SK-N-SH (cell line): ENCODE data around the gene GAS2L1. TPM values are rescaled to one million over a fixed set of nuclear protein-coding genes. Genes with fewer than 3 reads are reported as not detected.

Source experiments
- CTCF ChIA-PET: fragments of 300-600, 350-600 bp; formaldehyde crosslinking; extraction: SDS; loops from one replicate; lab custom pipeline; 2021; lab: Yijun Ruan, JAX
- POLR2A ChIA-PET: fragments of 350-600 bp; sonication (Branson Sonifier 250); formaldehyde crosslinking; extraction: SDS; loops from one replicate; lab custom pipeline; 2020; ENCODE audit warnings: antibody characterized with exemption, inconsistent platforms; lab: Yijun Ruan, JAX
- DNase-seq: peaks from one replicate; pipeline ENCODE4 v3.0.0; 2012
- H2AFZ ChIP-seq: fragments of 200-600 bp; sonication (generic); 2 replicates; pipeline ENCODE4 v1.8.1; 2016; ENCODE audit warnings: antibody characterized with exemption, mild to moderate bottlenecking, low read depth
- H3F3A ChIP-seq: fragments of 200-600 bp; sonication (generic); replicated peaks from 2 replicates; pipeline ENCODE3; 2016; ENCODE audit warnings: antibody characterized with exemption, mild to moderate bottlenecking; ENCODE audit not compliant: insufficient read depth
- H3K27ac ChIP-seq, 2 experiments: fragments of 200-500 bp in 1 of 2; fragments of 200-600 bp in 1 of 2; sonication (Bioruptor generic) in 1 of 2; sonication (generic), shearing (Covaris generic) in 1 of 2; 2 replicates each; pipeline versions ENCODE4 v1.5.1 to v1.6.1; 2014 to 2016; ENCODE audit warnings: low read depth in 2 of 2, inconsistent platforms in 1 of 2, low read length in 1 of 2, mild to moderate bottlenecking in 1 of 2, mixed read lengths in 1 of 2
- H3K27me3 ChIP-seq: fragments of 200-600 bp; sonication (generic), shearing (Covaris generic); 2 replicates; pipeline ENCODE4 v1.6.1; 2016; ENCODE audit warnings: mixed run types; ENCODE audit not compliant: insufficient read depth
- H3K36me3 ChIP-seq, 2 experiments: fragments of 200-500 bp in 1 of 2; fragments of 200-600 bp in 1 of 2; sonication (Bioruptor generic) in 1 of 2; sonication (generic) in 1 of 2; replicated peaks in 1 of 2; 2 replicates each; pipeline versions ENCODE3 to v1.5.1; 2014 to 2016; ENCODE audit warnings: low read length in 1 of 2, mild to moderate bottlenecking in 1 of 2; ENCODE audit not compliant: insufficient read depth in 2 of 2, control insufficient read depth in 1 of 2
- H3K4me1 ChIP-seq, 2 experiments: fragments of 200-500 bp in 1 of 2; fragments of 200-600 bp in 1 of 2; sonication (Bioruptor generic) in 1 of 2; sonication (generic), shearing (Covaris generic) in 1 of 2; 2 replicates each; pipeline versions ENCODE4 v1.5.1 to v1.6.1; 2014 to 2016; ENCODE audit warnings: low read depth in 1 of 2, low read length in 1 of 2, mixed run types in 1 of 2; ENCODE audit not compliant: insufficient read depth in 2 of 2, control insufficient read depth in 1 of 2
- H3K4me2 ChIP-seq: fragments of 200-600 bp; sonication (generic), shearing (Covaris generic); 2 replicates; pipeline ENCODE4 v1.6.1; 2017; ENCODE audit warnings: mixed run types
- H3K4me3 ChIP-seq, 2 experiments: fragments of 200-500 bp in 1 of 2; fragments of 200-600 bp in 1 of 2; sonication (Bioruptor generic) in 1 of 2; sonication (generic), shearing (Covaris generic) in 1 of 2; 2 replicates each; pipeline versions ENCODE4 v1.5.1 to v1.8.1; 2014 to 2016; ENCODE audit warnings: low read depth in 2 of 2, inconsistent platforms in 1 of 2, low read length in 1 of 2, mild to moderate bottlenecking in 1 of 2, mixed read lengths in 1 of 2, moderate library complexity in 1 of 2
- H3K79me2 ChIP-seq: fragments of 200-600 bp; sonication (generic); 2 replicates; pipeline ENCODE4 v1.8.1; 2017; ENCODE audit warnings: mild to moderate bottlenecking; ENCODE audit not compliant: insufficient read depth
- H3K9ac ChIP-seq: fragments of 200-600 bp; sonication (generic); 2 replicates; pipeline ENCODE4 v1.6.1; 2017; ENCODE audit warnings: mixed run types
- H3K9me2 ChIP-seq: fragments of 200-600 bp; sonication (generic); 2 replicates; pipeline ENCODE4 v1.6.1; 2017; ENCODE audit warnings: mixed run types
- H3K9me3 ChIP-seq: fragments of 200-600 bp; sonication (generic); 2 replicates; pipeline ENCODE4 v1.6.1; 2017; ENCODE audit warnings: mixed run types, mild to moderate bottlenecking, moderate library complexity
- H4K20me1 ChIP-seq: fragments of 200-600 bp; sonication (generic); 2 replicates; pipeline ENCODE4 v1.6.1; 2017; ENCODE audit warnings: mild to moderate bottlenecking, mixed run types; ENCODE audit not compliant: insufficient read depth
- CHD2 ChIP-seq: fragments of 150-350 bp; IDR thresholded peaks from 2 replicates; pipeline ENCODE4 v1.6.1; 2018; ENCODE audit warnings: low read length; ENCODE audit not compliant: partially characterized antibody
- EZH2phosphoT487 ChIP-seq: fragments of 200-600 bp; sonication (generic); IDR thresholded peaks from 2 replicates; pipeline ENCODE4 v1.6.1; 2017; ENCODE audit warnings: low read depth, mixed run types, mild to moderate bottlenecking, antibody characterized with exemption, moderate library complexity, borderline replicate concordance
- JUND ChIP-seq: IDR thresholded peaks from 2 replicates; pipeline ENCODE4 v1.4.0; 2012
- MXI1 ChIP-seq: IDR thresholded peaks from 2 replicates; pipeline ENCODE4 v1.6.1; 2012; ENCODE audit warnings: mild to moderate bottlenecking, low read depth, low read length, improper control_type of control experiment
- NFIC ChIP-seq: IDR thresholded peaks from 2 replicates; pipeline ENCODE4 v1.4.0; 2012; ENCODE audit warnings: borderline replicate concordance
- POLR2AphosphoS5 ChIP-seq: IDR thresholded peaks from 2 replicates; pipeline ENCODE4 v1.6.1; 2012; ENCODE audit warnings: low read depth, low read length
- RCOR1 ChIP-seq: fragments of 150-350 bp; IDR thresholded peaks from 2 replicates; pipeline ENCODE4 v1.6.1; 2017; ENCODE audit warnings: antibody characterized with exemption, low read length
- REST ChIP-seq: IDR thresholded peaks from 2 replicates; pipeline ENCODE4 v1.6.1; 2012; ENCODE audit warnings: mild to moderate bottlenecking, low read depth, low read length, moderate library complexity
- RFX5 ChIP-seq: IDR thresholded peaks from 2 replicates; pipeline ENCODE4 v1.6.1; 2012; ENCODE audit warnings: mild to moderate bottlenecking, improper control_type of control experiment, low read length
- RXRA ChIP-seq: IDR thresholded peaks from 2 replicates; pipeline ENCODE4 v1.4.0; 2012; ENCODE audit warnings: low read depth, mild to moderate bottlenecking, borderline replicate concordance
- USF2 ChIP-seq: fragments of 150-350 bp; IDR thresholded peaks from 2 replicates; pipeline ENCODE4 v1.6.1; 2017; ENCODE audit warnings: antibody characterized with exemption, low read length, low read depth, borderline replicate concordance
- YY1 ChIP-seq: IDR thresholded peaks from 2 replicates; pipeline ENCODE4 v1.4.0; 2012; ENCODE audit warnings: low read depth, mild to moderate bottlenecking
- ZBTB33 ChIP-seq: IDR thresholded peaks from 2 replicates; pipeline ENCODE4 v1.4.0; 2012; ENCODE audit warnings: low read depth, borderline replicate concordance
- WGBS: methylation state at CpG from one replicate; pipeline ENCODE4 v1.1.6; 2017; ENCODE audit warnings: low lambda C conversion rate; 5-methylcytosine and 5-hydroxymethylcytosine counted together
- polyA plus RNA-seq, 3 experiments: library from polyadenylated mRNA; depleted of rRNA; stranded (reverse); fragments of >200 nt; gene quantifications; 2 replicates each; pipeline ENCODE4 v1.2.3, GENCODE V29; 2012

The GAS2L1 gene
- polyA plus RNA-seq, 1 of the 3 experiments (the other 2 are of a cell fraction): 21.8 TPM

GRCh38 chr22:29302402-29302680 is 4.1 kb upstream of the GAS2L1 start:
- Histone ChIP-seq H3K9me2 (no peaks in the 10 kb centered on the region), H3K79me2 (peaks cover 3% of the 10 kb centered on the region), H3K4me2 (no peak overlapping the region), H3K4me3 (no peak overlapping the region), H3K9me3 (no peaks in the 10 kb centered on the region), H3K27ac (peak overlapping the region in 1 of 2 experiments; percentile 12; a peak in 1 of 4 replicates), H3F3A (peaks cover 36% of the 10 kb centered on the region), H3K27me3 (no peaks in the 10 kb centered on the region), H3K36me3 (peaks cover 13 to 37% of the 10 kb centered on the region in 2 experiments), H2AFZ (no peak overlapping the region), H4K20me1 (peaks cover 13% of the 10 kb centered on the region; the same call in 1 of the 2 replicates), H3K9ac (no peak overlapping the region), H3K4me1 (peaks cover 0 to 20% of the 10 kb centered on the region in 2 experiments; a peak in 1 of 4 replicates)
- POLR2A ChIA-PET: no interaction called here
- WGBS: 80% methylated on average over 2 of the region's 2 CpGs
- DNase-seq: no peak
- CTCF ChIA-PET: interaction anchor here (2.8 to 4.2 kb wide), 2 partner anchors 12 to 57 kb away, joined by 23 to 24 read pairs; no protein-coding TSS in a partner anchor
- TF ChIP-seq ZBTB33: no peak
- TF ChIP-seq JUND: 0 out of 2 replicates have a peak, but pooled peaks have one; percentile 10

- CTCF ChIA-PET: interaction anchor here (1.4 to 4.2 kb wide), 4 partner anchors 8 to 323 kb away, joined by 3 to 24 read pairs (median 15); no protein-coding TSS in a partner anchor
Measured at GRCh38 chr22:29302681-29303465, 3.6 kb upstream of the GAS2L1 start.

More at GRCh38 chr22:29302681-29303465, 3.6 kb upstream of the GAS2L1 start:
- Histone ChIP-seq H3K4me1 (peaks cover 0 to 25% of the 10 kb centered on the region in 2 experiments; a peak in 1 of 4 replicates), H3K9me2 (no peaks in the 10 kb centered on the region), H3K4me3 (no peak overlapping the region), H2AFZ (no peak overlapping the region), H3F3A (peaks cover 31% of the 10 kb centered on the region), H3K4me2 (no peak overlapping the region), H3K36me3 (peaks cover 8 to 32% of the 10 kb centered on the region in 2 experiments), H3K27ac (no peak overlapping the region; a peak in 1 of 4 replicates), H4K20me1 (peaks cover 13% of the 10 kb centered on the region; the same call in 1 of the 2 replicates), H3K9ac (no peak overlapping the region), H3K27me3 (no peaks in the 10 kb centered on the region), H3K9me3 (no peaks in the 10 kb centered on the region), H3K79me2 (peaks cover 8% of the 10 kb centered on the region)
- DNase-seq: peak; percentile 43
- POLR2A ChIA-PET: no interaction called here
- WGBS: 100% methylated on average over 1 of the region's 13 CpGs
- TF ChIP-seq RFX5: no peak
- TF ChIP-seq RCOR1: no peak
- peak; percentile 27; the same call in 1 of the 2 replicates for TF ChIP-seq MXI1
- no peak for TF ChIP-seq EZH2phosphoT487
- no peak for TF ChIP-seq CHD2
- TF ChIP-seq YY1: no peak
- TF ChIP-seq REST: no peak
- TF ChIP-seq USF2: no peak
- no peak for TF ChIP-seq RXRA
- TF ChIP-seq NFIC: peak; percentile 51
- no peak for TF ChIP-seq POLR2AphosphoS5
